Measurements from ENCODE around the gene THRB. TPM values are rescaled to one million over a fixed set of nuclear protein-coding genes. Genes with fewer than 3 reads are reported as not detected.
A peak's percentile ranks its signal among the peaks of the same experiment; 100 is the strongest.

Gene THRB
- total and polyA plus RNA-seq, 8 donors: 3.6 to 47.3 (median 14.5) TPM

DNA sequence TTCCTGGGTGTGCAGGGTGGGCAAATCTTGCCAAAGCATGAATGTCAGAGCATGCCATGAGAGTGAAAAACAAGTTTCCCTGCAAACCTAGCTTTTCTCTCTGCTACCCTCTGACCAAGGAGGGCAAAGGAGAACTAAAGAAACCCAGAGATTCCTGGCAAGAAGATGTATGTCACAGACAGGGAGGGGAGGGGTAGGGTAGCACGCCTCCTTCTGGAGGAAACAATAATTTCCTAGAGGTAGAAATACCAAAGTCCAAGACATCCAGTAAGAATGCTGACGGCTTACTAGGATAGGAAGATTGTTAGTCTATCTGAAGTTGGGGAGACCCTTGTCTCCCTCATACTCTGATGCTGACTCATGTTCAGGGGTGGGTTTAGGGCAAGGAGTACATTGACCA is 345.6 kb downstream of the THRB start:
- Histone ChIP-seq H3K27ac (no peak overlapping the region), H3K9me3 (no peaks in the 10 kb centered on the region), H3K27me3 (no peaks in the 10 kb centered on the region), H3K4me3 (no peak overlapping the region), H3K36me3 (peaks cover 0 to under 1% (median 0%) of the 10 kb centered on the region in 4 donors), H3K4me1 (peaks cover 0 to 37% (median 21%) of the 10 kb centered on the region in 4 donors)
- TF ChIP-seq EP300 (IDR thresholded peaks at IDR 0.05): no peak
- TF ChIP-seq POLR2A (IDR thresholded peaks at IDR 0.05): no peak
- TF ChIP-seq, protein P1, sequence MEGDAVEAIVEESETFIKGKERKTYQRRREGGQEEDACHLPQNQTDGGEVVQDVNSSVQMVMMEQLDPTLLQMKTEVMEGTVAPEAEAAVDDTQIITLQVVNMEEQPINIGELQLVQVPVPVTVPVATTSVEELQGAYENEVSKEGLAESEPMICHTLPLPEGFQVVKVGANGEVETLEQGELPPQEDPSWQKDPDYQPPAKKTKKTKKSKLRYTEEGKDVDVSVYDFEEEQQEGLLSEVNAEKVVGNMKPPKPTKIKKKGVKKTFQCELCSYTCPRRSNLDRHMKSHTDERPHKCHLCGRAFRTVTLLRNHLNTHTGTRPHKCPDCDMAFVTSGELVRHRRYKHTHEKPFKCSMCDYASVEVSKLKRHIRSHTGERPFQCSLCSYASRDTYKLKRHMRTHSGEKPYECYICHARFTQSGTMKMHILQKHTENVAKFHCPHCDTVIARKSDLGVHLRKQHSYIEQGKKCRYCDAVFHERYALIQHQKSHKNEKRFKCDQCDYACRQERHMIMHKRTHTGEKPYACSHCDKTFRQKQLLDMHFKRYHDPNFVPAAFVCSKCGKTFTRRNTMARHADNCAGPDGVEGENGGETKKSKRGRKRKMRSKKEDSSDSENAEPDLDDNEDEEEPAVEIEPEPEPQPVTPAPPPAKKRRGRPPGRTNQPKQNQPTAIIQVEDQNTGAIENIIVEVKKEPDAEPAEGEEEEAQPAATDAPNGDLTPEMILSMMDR (IDR thresholded peaks at IDR 0.05): no peak
- TF ChIP-seq POLR2AphosphoS5 (IDR thresholded peaks at IDR 0.05): no peak
- no peak for DNase-seq
- intact Hi-C loops (cut with DNase I; ENCODE audit: low total_unique reads): no loop called here
- WGBS, 5 donors: 72 to 96% (median 94%) methylated on average over 2 of the region's 2 CpGs

DNA sequence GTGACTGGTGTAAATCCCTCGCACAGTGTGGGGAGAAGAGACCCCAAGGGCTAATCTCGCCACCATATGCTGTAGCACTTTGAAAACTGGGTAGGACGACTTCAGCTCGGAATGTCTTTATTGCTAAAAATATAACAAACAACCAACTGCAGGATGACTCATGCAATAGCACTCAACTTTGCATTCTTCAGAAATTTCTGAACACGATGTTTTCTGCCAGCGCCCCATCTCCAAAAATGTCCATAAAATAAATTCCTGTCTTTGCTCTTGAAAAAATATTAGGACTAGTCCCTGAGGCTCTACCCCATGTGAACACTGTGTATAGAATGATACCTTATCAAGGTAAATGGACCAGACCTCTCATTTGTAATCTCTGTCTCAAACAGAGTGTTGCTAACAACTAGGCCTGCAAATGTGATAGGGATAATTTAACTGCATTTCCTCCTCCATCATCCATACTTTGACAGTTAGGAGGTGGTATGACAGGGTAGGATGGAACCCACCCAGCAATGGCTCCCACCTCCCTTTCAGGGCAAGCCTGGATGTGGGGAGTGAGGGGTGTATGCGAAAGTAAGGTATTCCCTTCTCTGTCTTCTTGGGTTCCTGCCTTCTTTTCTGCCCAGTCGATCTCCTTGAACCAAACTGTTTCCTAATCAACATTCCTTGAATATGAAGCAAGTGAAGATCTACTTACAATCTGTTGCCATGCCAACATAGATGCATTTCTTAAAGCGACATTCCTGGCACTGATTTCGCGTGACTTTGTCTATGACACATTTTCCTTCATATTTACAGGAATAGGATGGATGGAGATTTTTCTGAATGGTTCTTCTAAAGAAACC is 348.4 kb downstream of the THRB start:
- 51 to 65% (median 62%) methylated on average over 11 of the region's 11 CpGs for WGBS, 5 donors
- H3K27ac ChIP-seq: peak overlapping the region in 4 of 5 donors; percentile 49 to 62 (median 54)
- H3K4me3 ChIP-seq: no peak overlapping the region
- DNase-seq: no peak
- intact Hi-C loops (cut with DNase I; ENCODE audit: low total_unique reads): no loop called here
- TF ChIP-seq POLR2AphosphoS5 (IDR thresholded peaks at IDR 0.05): peak in 1 of 3 donors; percentile 1
- no peak for TF ChIP-seq EP300 (IDR thresholded peaks at IDR 0.05)
- TF ChIP-seq, protein P1 (IDR thresholded peaks at IDR 0.05): peak in 1 of 7 experiments; percentile 7
- H3K9me3 ChIP-seq: no peaks in the 10 kb centered on the region
- no peaks in the 10 kb centered on the region for H3K27me3 ChIP-seq
- peaks cover 0 to 25% (median 19%) of the 10 kb centered on the region in 4 donors for H3K36me3 ChIP-seq
- H3K4me1 ChIP-seq: peaks cover 0 to 28% (median 18%) of the 10 kb centered on the region in 4 donors

DNA sequence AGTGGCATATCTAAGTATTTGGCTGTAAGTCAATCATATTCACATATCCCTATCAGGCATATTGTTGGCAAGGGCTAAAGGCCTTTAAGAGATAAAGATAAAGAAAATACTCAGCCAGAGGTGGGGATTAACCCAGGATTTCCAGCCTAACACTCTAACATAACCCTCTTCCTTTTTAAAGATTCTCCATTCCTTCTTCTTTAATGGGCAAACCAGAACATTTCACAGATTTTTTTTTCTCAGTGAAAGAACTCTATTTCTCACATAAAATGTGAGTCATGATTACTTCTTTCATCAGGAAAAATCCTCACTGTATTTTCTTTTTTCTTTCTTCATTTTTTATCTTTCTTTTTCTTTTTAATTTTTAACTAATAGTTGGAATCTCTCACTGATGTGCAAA is 349.2 kb downstream of the THRB start:
- peak overlapping the region in 4 of 5 donors; percentile 49 to 62 (median 55) for H3K27ac ChIP-seq

DNA sequence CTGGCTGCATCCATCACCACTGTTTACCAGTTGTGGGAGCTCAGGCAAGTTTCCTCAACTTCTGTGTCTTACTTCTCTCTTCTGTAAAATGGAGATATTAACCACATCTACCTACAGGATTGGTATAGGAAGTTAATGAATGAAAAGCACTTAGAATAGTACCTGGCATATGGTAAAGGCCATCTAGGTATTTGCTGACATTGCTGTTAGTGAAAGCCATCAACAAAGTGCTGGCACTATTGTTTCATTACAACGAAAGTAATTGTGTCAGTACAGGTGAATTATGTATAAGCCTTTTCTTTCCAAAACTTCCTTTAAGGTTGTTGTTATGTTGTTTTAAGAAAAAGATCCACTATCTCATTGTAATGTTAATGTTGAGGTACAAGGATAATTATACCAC is 352.5 kb downstream of the THRB start:
- no peaks in the 10 kb centered on the region for H3K9me3 ChIP-seq
- peaks cover 14 to 55% (median 38%) of the 10 kb centered on the region in 4 donors for H3K4me1 ChIP-seq
- no peak overlapping the region for H3K4me3 ChIP-seq
- intact Hi-C loops (cut with DNase I; ENCODE audit: low total_unique reads): no loop called here
- TF ChIP-seq POLR2A (IDR thresholded peaks at IDR 0.05) (no peak), EP300 (IDR thresholded peaks at IDR 0.05) (no peak), POLR2AphosphoS5 (IDR thresholded peaks at IDR 0.05) (no peak)
- TF ChIP-seq, protein P1 (IDR thresholded peaks at IDR 0.05): no peak
- 91 to 100% (median 94%) methylated on average over 1 of the region's 1 CpG for WGBS, 5 donors
- H3K36me3 ChIP-seq: peaks cover 0 to 25% (median 19%) of the 10 kb centered on the region in 4 donors
- no peak for DNase-seq
- peak overlapping the region in 2 of 5 donors; percentile 73 to 82 for H3K27ac ChIP-seq
- no peaks in the 10 kb centered on the region for H3K27me3 ChIP-seq

More for the DNA sequence above, 349.2 kb downstream of the THRB start:
- Histone ChIP-seq H3K36me3 (peaks cover 0 to 25% (median 19%) of the 10 kb centered on the region in 4 donors), H3K4me1 (peaks cover 0 to 28% (median 18%) of the 10 kb centered on the region in 4 donors), H3K27me3 (no peaks in the 10 kb centered on the region), H3K4me3 (no peak overlapping the region), H3K9me3 (no peaks in the 10 kb centered on the region)
- TF ChIP-seq, protein P1 (IDR thresholded peaks at IDR 0.05): no peak
- TF ChIP-seq POLR2AphosphoS5 (IDR thresholded peaks at IDR 0.05) (no peak), EP300 (IDR thresholded peaks at IDR 0.05) (no peak), POLR2A (IDR thresholded peaks at IDR 0.05) (no peak)
- DNase-seq: no peak
- intact Hi-C loops (cut with DNase I; ENCODE audit: low total_unique reads): no loop called here
